Tibial artery (tissue), 4 donors: ENCODE data around the gene PSTPIP2.
"Not testable (repeated sequence)": the region's sequence is repeated elsewhere in the genome, so short reads cannot be mapped to it uniquely, and the experiment has no call there.

ENCODE experiments used
- DNase-seq, 2 donors: peaks; one replicate each; pipeline ENCODE4 v3.0.0-alpha.2; 2019
- H3K27ac ChIP-seq, 2 donors: fragments of 200-600 bp; sonication (generic) in 1 of 2; 1 replicate in 1 of 2; 2 replicates in 1 of 2; pipeline ENCODE4 v1.5.1; 2018 to 2019; ENCODE audit warnings: mild to moderate bottlenecking in 1 of 2
- H3K27me3 ChIP-seq, 2 donors: fragments of 200-600 bp; sonication (generic) in 1 of 2; one replicate each; pipeline versions ENCODE4 v1.5.1 to v1.6.0; 2016 to 2019
- H3K36me3 ChIP-seq, 3 donors: fragments of 200-600 bp; sonication (generic) in 2 of 3; one replicate each; pipeline ENCODE4 v1.5.1; 2016 to 2019; ENCODE audit warnings: mild to moderate bottlenecking in 2 of 3
- H3K4me1 ChIP-seq, 4 donors: fragments of 200-600 bp; sonication (generic) in 2 of 4; 1 replicate in 3 of 4; 2 replicates in 1 of 4; pipeline ENCODE4 v1.5.1; 2016 to 2019
- H3K4me3 ChIP-seq, 2 donors: fragments of 200-600 bp; sonication (generic) in 1 of 2; 1 replicate in 1 of 2; 2 replicates in 1 of 2; pipeline ENCODE4 v1.5.1; 2018 to 2019; ENCODE audit warnings: mild to moderate bottlenecking in 2 of 2
- H3K9me3 ChIP-seq, 3 donors: fragments of 200-600 bp; sonication (generic) in 1 of 3; one replicate each; pipeline ENCODE4 v1.5.1; 2016 to 2019
- intact Hi-C: fragments of 100-400 bp; cut with DNase I; formaldehyde crosslinking; loops from one replicate; pipeline ENCODE4 v1.15.0; 2023; ENCODE audit warnings: low total_unique reads
- TF ChIP-seq, protein P1 (sequence below), 2 experiments: fragments of 200-600 bp in 1 of 2; fragments of 450-650 bp in 1 of 2; IDR thresholded peaks; one replicate each; pipeline ENCODE4 v1.5.1; 2017 to 2019; ENCODE audit warnings: antibody characterized with exemption in 2 of 2, mild to moderate bottlenecking in 1 of 2, moderate library complexity in 1 of 2

The PSTPIP2 gene

DNA sequence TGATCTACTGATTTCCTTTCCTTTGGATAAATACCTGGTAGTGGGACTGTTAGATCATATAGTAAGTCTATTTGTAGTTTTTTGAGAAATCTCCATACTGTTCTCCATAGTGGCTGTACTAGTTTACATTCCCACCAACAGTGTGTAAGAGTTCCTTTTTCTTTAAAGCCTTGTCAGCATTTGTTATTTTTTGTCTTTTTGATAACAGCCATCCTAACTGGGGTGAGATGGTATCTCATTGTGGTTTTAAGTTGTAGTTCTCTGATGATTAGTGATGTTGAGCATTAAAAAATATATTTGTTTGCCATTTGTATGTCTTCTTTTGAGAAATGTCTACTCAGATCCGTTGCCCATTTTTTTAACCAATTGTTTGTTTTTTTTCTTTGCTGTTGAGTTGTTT is 71.0 kb downstream of the PSTPIP2 start:
- H3K9me3 ChIP-seq, result no peaks in the 10 kb centered on the region
- intact Hi-C loops, result no loop called here
- H3K4me3 ChIP-seq, result no peak overlapping the region
- H3K27me3 ChIP-seq, result no peaks in the 10 kb centered on the region
- TF ChIP-seq, protein P1, sequence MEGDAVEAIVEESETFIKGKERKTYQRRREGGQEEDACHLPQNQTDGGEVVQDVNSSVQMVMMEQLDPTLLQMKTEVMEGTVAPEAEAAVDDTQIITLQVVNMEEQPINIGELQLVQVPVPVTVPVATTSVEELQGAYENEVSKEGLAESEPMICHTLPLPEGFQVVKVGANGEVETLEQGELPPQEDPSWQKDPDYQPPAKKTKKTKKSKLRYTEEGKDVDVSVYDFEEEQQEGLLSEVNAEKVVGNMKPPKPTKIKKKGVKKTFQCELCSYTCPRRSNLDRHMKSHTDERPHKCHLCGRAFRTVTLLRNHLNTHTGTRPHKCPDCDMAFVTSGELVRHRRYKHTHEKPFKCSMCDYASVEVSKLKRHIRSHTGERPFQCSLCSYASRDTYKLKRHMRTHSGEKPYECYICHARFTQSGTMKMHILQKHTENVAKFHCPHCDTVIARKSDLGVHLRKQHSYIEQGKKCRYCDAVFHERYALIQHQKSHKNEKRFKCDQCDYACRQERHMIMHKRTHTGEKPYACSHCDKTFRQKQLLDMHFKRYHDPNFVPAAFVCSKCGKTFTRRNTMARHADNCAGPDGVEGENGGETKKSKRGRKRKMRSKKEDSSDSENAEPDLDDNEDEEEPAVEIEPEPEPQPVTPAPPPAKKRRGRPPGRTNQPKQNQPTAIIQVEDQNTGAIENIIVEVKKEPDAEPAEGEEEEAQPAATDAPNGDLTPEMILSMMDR (IDR thresholded peaks at IDR 0.05), result no peak
- H3K36me3 ChIP-seq, result peaks cover 0 to 18% (median 0%) of the 10 kb centered on the region in 3 donors
- no peak for DNase-seq
- no peaks in the 10 kb centered on the region for H3K4me1 ChIP-seq
- H3K27ac ChIP-seq, result no peak overlapping the region

DNA sequence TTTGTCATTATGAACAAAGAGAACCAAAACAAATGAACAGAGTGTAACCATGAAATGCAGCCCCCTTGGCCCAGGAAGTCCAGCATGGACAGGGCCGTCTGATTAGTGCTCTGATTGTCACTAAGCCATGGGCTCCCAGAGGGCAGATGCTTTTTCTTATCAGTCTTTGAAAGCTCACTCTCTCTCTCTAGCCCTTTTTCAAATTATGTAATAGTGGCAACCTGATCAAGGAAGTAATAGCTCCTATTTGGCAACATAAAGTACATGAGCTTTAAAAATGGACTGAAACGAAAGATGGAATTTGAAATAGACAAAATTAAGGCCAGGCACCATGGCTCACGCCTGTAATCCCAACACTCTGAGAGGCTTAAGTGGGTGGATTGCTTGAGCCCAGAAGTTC is 72.5 kb downstream of the PSTPIP2 start:
- TF ChIP-seq, protein P1 (IDR thresholded peaks at IDR 0.05), result no peak
- Histone ChIP-seq H3K9me3 (no peaks in the 10 kb centered on the region), H3K27ac (no peak overlapping the region), H3K4me1 (no peaks in the 10 kb centered on the region), H3K4me3 (no peak overlapping the region), H3K27me3 (no peaks in the 10 kb centered on the region), H3K36me3 (peaks cover 0 to 26% (median 0%) of the 10 kb centered on the region in 3 donors)
- no peak for DNase-seq
- intact Hi-C loops, result no loop called here

DNA sequence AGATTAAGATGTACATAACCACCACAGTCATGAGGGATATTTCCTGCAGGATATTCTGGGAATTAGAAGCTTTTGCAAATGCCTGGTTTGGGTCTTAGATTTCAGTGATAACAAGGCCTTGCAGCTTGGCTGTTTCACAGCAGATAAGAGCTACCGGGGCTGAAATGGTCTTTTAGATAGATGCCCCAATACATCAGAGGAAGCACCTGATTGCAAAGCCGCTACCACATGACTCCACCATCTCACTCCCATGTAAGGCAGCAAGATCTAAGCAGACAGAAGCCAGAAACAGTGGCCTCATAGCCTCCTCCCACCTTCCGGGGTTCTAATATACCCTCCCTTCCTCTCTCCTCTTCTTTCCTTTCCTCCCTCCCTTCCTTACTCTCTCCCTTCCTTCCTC is 73.8 kb downstream of the PSTPIP2 start:
- TF ChIP-seq, protein P1 (IDR thresholded peaks at IDR 0.05), result no peak
- intact Hi-C loops, result no loop called here

DNA sequence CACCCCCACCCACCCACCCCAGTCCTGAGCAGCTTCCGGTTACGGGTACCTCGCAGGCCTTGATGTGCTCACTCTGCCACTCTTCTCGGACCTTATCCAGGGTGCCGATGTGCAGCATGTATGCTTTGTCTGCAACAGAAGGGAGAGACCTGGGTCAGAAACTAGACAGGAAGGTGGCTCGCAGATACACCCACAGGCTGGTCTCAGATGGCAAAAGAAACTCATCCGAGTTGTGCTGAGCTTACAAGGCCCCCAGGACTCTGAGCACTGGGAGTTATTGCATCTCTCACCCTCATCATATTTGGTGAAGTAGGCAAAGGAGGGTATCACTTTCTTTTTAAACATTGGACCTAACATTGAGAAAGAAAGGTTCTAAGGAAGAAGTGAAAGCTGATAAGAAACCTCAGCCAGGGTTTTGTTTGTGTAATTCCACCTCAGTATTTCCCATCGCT is 74.3 kb downstream of the PSTPIP2 start:
- H3K4me3 ChIP-seq, result no peak overlapping the region
- peaks cover 0 to 26% (median 0%) of the 10 kb centered on the region in 3 donors for H3K36me3 ChIP-seq
- H3K27me3 ChIP-seq, result no peaks in the 10 kb centered on the region
- no peaks in the 10 kb centered on the region for H3K9me3 ChIP-seq
- no peak overlapping the region for H3K27ac ChIP-seq
- TF ChIP-seq, protein P1 (IDR thresholded peaks at IDR 0.05), result no peak
- intact Hi-C loops, result no loop called here
- no peak for DNase-seq
- H3K4me1 ChIP-seq, result no peaks in the 10 kb centered on the region

More for the DNA sequence above, 73.8 kb downstream of the PSTPIP2 start:
- Histone ChIP-seq H3K9me3 (no peaks in the 10 kb centered on the region), H3K36me3 (peaks cover 0 to 26% (median 0%) of the 10 kb centered on the region in 3 donors), H3K27me3 (no peaks in the 10 kb centered on the region), H3K4me1 (no peaks in the 10 kb centered on the region), H3K27ac (no peak overlapping the region), H3K4me3 (no peak overlapping the region)
- DNase-seq, result no peak

DNA sequence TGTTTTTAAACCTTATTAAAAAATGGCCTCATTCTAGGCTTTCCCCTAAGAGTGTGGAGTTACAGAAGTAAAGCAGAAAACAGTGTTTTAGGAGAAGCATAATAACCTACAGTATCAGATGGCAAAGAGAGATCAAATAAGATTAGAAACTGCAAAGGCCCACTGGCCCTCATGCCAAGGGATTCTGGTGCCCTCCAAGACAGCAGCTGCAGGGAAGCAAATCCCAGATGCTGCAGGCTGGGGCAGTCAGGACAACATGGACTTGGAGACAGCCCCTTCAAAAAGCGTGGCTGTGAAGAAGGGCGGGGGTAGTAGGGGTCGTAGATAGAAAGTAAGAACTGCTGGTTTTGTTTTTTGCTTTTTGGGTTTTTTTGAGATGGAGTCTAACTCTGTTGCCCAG is 76.6 kb downstream of the PSTPIP2 start:
- TF ChIP-seq, protein P1 (IDR thresholded peaks at IDR 0.05), result no peak
- DNase-seq, result no peak
- intact Hi-C loops, result no loop called here
- Histone ChIP-seq H3K27me3 (no peaks in the 10 kb centered on the region), H3K27ac (no peak overlapping the region), H3K4me3 (no peak overlapping the region), H3K4me1 (no peaks in the 10 kb centered on the region), H3K36me3 (peaks cover 0 to 26% (median 0%) of the 10 kb centered on the region in 3 donors), H3K9me3 (no peaks in the 10 kb centered on the region)

DNA sequence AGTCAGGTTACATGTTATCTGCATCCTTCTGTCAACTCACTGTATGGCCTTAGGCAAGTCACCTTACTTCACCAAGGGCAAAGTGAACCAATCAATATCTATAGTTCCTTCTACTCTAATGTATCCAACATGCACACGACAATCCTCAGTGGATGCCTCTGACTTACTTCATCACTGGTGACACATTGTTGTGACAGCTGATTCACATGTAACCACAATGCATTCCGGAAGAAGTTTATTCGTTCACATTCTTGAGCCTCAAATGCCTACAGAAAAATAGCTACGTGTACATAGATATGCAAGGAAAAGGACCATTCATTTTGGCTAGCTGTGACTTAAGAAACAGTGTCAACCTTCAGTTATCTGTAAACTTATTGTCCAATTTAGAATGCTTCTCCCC is 78.6 kb downstream of the PSTPIP2 start:
- H3K27me3 ChIP-seq, result no peaks in the 10 kb centered on the region
- intact Hi-C loops, result no loop called here
- H3K9me3 ChIP-seq, result no peaks in the 10 kb centered on the region
- H3K27ac ChIP-seq, result no peak overlapping the region
- H3K4me3 ChIP-seq, result no peak overlapping the region
- TF ChIP-seq, protein P1 (IDR thresholded peaks at IDR 0.05), result no peak
- no peaks in the 10 kb centered on the region for H3K4me1 ChIP-seq
- peaks cover 0 to 28% (median under 1%) of the 10 kb centered on the region in 3 donors for H3K36me3 ChIP-seq
- DNase-seq, result no peak

DNA sequence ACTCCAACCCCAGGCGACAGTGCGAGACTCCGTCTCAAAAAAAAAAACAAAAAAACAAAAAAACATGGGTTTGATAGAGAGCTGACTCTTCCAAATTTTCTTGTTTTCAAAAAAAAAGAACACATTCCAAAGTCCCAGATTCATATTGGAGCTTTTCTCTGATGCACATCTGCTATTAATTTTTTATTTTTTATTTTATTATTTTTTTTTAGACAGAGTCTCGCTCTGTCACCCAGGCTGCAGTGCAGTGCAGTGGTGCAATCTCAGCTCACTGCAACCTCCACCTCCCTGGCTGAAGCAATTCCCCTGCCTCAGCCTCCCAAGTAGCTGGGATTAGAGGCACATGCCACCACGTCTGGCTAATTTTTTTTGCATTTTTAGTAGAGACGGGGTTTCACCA is 79.5 kb downstream of the PSTPIP2 start:
- peaks cover 0 to 33% (median 10%) of the 10 kb centered on the region in 3 donors for H3K36me3 ChIP-seq
- intact Hi-C loops, result not testable (repeated sequence)

More for the DNA sequence above, 79.5 kb downstream of the PSTPIP2 start:
- not testable (repeated sequence) for H3K27ac ChIP-seq, H3K27me3 ChIP-seq, H3K4me3 ChIP-seq, H3K4me1 ChIP-seq, DNase-seq, H3K9me3 ChIP-seq
